GM12873 (cell line): ENCODE results near the gene TXNRD2.

ENCODE experiments used
- TF ChIP-seq, protein P1 (sequence below): IDR thresholded peaks from 2 replicates; pipeline ENCODE4 v1.5.1; 2012; ENCODE audit warnings: low read depth, mild to moderate bottlenecking, moderate library complexity, low read length, control low read depth; ENCODE audit not compliant: insufficient read depth; ENCODE audit errors: missing control alignments

The TXNRD2 gene

DNA sequence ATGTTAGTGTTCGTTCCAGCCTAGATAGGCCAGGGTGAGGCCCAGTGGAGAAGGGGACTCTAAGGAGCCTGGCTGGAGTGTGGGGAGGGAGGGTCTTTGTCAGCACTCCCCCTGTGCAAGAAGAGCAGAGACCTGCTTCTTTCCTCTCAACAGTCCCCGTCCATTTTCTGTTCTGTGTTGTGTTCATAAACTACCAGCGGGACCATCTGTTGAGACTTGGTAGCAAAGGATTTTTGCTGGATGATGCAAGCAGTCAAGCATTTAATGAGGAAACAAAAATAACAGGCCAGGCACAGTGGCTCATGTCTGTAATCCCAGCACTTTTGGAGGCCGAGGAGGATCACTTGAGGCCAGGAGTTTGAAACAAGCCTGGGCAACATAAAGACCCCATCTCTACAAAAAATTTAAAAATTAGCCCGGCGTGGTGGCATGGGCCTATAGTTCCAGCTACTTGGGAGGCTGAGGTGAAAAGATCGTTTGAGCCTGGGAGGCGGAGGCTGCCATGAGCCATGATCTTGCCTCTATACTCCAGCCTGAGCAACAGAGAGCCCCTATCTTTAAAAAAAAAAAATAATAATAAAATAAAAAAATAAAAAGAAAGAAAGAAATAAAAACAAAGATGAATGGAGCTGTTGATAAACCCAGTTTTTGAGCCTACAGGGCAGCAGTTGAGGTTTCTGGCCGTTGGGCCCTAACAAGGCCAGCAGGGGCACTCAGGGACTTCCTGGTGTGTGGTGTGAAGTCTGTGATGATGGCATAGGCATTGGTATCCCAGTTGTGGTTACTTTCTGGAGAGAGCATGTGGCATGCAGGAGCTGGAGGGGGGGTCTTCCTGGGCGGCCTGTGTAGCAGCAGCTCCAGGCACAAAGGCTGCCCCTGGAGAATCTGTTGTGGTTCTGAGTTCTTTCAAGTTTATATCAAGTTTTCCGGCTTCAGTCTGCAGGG lies 1.7 kb upstream of the TXNRD2 start:
- TF ChIP-seq, protein P1, sequence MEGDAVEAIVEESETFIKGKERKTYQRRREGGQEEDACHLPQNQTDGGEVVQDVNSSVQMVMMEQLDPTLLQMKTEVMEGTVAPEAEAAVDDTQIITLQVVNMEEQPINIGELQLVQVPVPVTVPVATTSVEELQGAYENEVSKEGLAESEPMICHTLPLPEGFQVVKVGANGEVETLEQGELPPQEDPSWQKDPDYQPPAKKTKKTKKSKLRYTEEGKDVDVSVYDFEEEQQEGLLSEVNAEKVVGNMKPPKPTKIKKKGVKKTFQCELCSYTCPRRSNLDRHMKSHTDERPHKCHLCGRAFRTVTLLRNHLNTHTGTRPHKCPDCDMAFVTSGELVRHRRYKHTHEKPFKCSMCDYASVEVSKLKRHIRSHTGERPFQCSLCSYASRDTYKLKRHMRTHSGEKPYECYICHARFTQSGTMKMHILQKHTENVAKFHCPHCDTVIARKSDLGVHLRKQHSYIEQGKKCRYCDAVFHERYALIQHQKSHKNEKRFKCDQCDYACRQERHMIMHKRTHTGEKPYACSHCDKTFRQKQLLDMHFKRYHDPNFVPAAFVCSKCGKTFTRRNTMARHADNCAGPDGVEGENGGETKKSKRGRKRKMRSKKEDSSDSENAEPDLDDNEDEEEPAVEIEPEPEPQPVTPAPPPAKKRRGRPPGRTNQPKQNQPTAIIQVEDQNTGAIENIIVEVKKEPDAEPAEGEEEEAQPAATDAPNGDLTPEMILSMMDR: peak; percentile 16

DNA sequence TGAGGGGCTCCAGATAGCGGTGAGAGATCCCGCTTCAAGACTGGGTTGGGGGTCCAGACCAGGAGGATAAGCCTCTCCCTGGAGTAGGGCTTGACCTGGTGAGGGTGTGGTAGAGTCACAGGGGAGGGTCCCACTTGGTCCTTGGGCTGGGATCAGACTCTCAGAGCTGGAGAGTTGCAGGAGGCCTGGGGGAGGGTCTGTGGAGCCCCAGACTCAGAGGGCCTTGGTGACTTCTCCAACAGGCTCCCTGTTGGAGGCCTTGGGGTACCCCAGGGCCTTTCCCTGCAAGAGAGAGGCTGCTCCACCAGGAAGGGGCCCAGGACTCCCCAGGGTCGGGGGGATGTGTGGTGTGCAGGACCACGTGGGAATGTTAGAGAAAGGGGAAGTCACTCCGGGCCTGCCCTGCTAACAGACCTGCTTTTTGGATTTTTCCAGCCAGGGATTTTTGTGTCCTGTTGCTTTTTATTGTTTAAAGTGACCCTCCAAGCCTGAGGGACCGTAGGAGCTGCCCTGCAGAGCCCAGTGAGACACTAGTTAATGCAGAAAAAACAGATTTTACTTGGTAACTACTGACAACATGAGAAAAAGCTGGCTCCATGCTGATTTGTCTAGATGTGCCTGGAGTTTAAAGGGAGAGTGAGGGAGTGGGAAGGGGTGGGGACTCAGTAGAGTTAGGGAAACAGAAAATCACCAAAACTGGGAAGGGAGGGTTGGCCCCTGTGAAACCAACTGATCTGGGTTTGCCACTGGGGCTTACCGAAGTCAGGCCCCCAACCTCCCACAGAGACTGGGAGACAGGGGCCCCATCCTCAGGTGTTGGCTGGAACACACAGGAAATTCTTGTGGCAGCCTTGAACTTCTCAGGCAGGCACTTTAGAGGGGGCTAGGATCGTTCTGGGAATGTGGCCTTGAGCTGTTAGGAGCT lies 801 bp upstream of the TXNRD2 start:
- TF ChIP-seq, protein P1: no peak

DNA sequence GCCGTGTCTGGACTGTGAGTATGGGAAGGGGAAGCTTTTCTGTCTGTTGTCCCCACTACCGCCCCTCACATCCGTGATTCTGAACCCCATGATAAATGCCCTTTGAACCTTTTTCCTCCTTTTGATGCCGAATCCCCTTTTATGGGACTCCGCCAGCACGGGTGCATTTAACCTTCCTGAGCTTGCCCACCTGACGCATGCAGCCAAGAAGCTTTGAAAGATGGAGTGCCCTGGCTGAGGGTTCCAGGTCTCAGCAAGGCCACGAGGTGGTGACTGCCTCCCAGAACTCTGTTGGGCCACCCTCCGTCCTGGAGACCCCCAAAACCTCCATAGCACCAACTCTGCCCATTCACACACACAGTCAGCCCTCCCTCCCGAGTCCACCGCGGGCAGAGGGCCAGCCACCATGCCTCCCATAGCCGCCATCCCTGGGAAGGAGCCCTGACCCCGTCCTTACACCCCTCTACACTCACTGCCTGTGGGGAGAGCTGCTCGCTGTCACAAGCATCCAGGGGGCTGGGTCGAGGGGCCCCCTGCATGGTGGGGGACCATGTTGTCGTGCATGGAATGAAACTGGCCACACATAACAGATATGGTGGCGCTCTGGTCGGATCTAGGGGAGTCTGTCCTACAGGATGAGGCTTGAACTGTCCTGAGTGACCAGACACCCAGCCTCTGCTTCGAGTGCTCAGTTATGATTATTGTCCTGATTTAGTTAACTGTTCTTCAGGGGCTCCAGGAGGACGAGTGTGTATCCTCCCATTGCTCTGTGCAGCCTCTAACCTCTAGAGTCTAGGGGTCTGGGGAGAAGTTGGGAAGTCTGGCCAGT lies 868 bp downstream of the TXNRD2 start:
- TF ChIP-seq, protein P1: no peak

DNA sequence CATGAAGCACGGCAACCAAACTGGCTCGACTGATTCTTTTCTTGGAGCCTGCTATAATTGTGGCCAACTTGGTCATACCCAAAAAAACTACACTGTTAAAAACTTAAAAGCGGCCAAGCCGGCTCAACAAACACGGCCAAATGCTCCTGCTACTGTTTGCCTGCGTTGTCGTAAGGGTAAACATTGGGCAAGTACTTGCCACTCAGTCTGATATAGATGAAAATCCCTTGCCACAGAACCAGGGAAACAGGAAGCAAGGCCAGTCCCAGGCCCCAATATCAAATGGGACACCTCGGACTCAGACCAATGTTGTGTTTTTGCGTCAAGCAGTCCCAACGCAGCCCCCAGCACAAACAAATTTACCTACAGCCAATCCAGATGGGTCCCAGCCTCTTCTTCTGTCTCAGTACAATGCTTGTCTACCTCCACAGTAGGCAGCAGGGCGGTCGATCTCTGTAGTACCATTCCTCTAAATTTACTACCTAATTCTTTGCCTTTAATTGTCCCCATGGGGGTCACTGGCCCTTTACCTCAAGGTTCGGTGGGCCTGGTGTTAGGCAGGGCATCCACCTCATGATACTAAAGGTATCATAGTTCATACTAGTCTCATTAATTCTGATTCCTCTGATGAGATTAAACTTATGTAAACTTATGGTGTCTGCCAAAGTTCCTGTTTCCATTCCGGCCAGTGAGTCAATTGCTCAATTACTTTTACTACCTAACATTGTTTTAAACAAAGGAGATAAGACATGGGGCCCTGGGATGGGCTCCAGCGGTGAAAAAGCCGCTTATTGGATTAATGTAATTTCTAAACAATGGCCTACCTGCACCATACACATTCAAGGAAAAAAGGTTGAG lies 3.8 kb downstream of the TXNRD2 start:
- TF ChIP-seq, protein P1: no peak

DNA sequence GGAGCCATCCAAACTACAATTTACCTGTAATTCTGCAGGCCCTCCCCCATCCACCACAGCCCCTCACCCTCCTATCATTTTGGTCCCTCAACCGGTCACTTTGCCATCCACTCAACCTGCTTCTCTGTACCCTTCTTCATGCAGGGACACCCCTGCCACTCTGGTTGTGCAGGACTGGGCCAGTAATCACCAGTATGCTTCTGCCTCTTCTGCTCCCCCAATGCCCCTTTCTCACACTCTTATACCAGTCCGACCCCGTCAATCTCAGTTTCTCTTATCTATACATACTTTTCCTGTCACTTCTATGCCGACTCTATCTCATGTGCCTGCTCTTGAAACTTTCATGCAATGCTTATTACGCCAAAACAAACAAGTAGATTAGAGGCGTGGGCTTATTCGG lies 5.1 kb downstream of the TXNRD2 start:
- TF ChIP-seq, protein P1: no peak
